IPS-20b (cell line): ENCODE measurements around the gene APOO.

Source experiments
- H3K27ac ChIP-seq: one replicate; pipeline ENCODE4 v1.5.1; 2013; ENCODE audit warnings: low read length
- H3K27me3 ChIP-seq: 2 replicates; pipeline ENCODE4 v1.6.1; 2013; ENCODE audit warnings: mild to moderate bottlenecking, low read length, inconsistent platforms; ENCODE audit not compliant: insufficient read depth
- H3K36me3 ChIP-seq: 2 replicates; pipeline ENCODE4 v1.6.1; 2013; ENCODE audit warnings: low read depth, mild to moderate bottlenecking, inconsistent platforms, low read length, moderate library complexity; ENCODE audit not compliant: insufficient read depth
- H3K4me1 ChIP-seq: 2 replicates; pipeline ENCODE4 v1.6.1; 2013; ENCODE audit warnings: mild to moderate bottlenecking, control low read depth, inconsistent platforms, low read length, moderate library complexity; ENCODE audit not compliant: insufficient read depth
- H3K4me3 ChIP-seq: 2 replicates; pipeline ENCODE4 v1.5.1; 2013; ENCODE audit warnings: mild to moderate bottlenecking, low read length, inconsistent platforms
- H3K9ac ChIP-seq: 2 replicates; pipeline ENCODE4 v1.6.1; 2013; ENCODE audit warnings: low read depth, mild to moderate bottlenecking, inconsistent platforms, low read length, moderate library complexity
- H3K9me3 ChIP-seq: 2 replicates; pipeline ENCODE4 v1.6.1; 2013; ENCODE audit warnings: mild to moderate bottlenecking, low read depth, low read length, inconsistent platforms; ENCODE audit not compliant: insufficient read depth

APOO gene

DNA sequence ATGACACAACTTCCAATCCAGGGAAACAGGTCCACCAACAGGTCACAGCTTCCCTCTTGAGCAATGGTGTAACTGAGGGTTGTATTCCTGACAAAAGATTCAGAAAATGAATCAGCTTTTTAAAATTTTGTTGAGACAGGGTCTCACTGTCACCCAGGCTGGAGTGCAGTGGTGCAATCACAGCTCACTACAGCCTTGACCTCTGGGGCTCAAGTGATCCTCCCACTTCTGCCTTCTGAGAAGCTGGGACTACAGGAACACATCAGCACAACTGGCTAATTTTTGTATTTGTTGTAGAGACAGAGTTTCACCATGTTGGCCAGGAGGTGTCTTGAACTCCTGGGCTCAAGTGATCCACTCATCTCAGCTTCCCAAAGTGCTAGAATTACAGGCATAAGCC is 81.1 kb downstream of the APOO start:
- Histone ChIP-seq H3K9ac (no peak overlapping the region), H3K4me3 (no peak overlapping the region), H3K9me3 (no peaks in the 10 kb centered on the region), H3K27ac (no peak overlapping the region), H3K4me1 (no peaks in the 10 kb centered on the region), H3K27me3 (no peaks in the 10 kb centered on the region), H3K36me3 (no peaks in the 10 kb centered on the region)

DNA sequence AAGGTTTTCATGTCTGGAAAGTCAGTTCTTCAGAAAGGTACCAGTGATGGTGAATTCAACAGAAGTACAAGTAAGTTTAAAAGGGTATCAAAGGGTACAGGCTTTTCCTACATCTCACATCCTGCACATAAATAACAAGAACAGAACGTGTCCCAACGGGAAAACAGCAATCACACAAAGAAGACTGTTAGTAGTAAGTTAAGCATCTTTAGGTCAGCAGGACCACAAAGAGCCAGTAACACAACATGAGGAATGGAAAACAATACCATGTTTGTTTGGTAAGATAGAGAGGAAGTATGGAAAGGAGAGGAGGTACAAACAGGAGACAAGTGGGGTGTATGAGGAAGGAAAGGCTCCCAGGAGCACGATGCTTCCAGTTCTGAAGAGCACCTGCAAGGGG is 81.5 kb downstream of the APOO start:
- H3K4me1 ChIP-seq = no peaks in the 10 kb centered on the region
- H3K27ac ChIP-seq = no peak overlapping the region
- H3K4me3 ChIP-seq = no peak overlapping the region
- no peaks in the 10 kb centered on the region for H3K36me3 ChIP-seq
- H3K27me3 ChIP-seq = no peaks in the 10 kb centered on the region
- no peaks in the 10 kb centered on the region for H3K9me3 ChIP-seq
- no peak overlapping the region for H3K9ac ChIP-seq

DNA sequence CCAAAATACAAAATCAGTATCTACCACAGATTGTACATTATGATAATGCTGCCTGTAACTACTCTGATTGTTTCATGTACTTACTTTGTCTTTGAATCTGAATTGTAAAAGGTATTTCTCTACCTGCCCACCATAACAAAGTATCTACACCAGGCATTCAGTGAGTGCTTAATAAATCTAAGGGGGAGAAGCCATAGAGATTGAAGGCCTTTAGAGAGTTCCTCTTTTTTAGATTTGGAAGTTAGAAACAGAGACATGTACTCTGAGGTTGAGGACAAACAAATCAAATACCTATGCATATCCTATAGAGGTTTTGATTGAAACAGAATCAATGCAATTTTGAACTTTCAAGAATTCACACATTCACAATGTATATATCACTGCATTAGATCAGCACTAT is 82.1 kb downstream of the APOO start:
- no peak overlapping the region for H3K4me3 ChIP-seq
- H3K27me3 ChIP-seq = no peaks in the 10 kb centered on the region
- no peaks in the 10 kb centered on the region for H3K9me3 ChIP-seq
- no peaks in the 10 kb centered on the region for H3K4me1 ChIP-seq
- H3K9ac ChIP-seq = no peak overlapping the region
- no peaks in the 10 kb centered on the region for H3K36me3 ChIP-seq
- H3K27ac ChIP-seq = no peak overlapping the region

DNA sequence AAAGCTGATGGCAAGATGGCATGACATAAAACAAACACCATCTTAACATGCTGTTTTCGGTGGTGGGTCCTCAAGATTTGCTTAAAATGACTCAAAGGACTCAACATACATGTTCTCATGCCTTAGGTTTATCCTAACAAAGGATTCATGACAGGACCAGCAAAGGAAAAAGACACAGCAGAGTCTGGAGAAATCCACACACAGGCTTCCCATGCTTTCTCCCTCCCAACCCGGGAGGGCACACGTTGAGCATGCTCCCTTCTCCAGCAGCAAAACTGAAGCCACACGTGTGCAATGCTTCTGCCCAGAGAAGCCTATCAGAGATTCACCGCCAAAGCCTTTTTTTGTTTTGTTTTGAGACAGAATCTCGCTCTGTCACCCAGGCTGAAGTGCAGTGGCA is 84.9 kb downstream of the APOO start:
- H3K4me1 ChIP-seq = no peaks in the 10 kb centered on the region
- no peaks in the 10 kb centered on the region for H3K36me3 ChIP-seq
- no peak overlapping the region for H3K4me3 ChIP-seq
- no peaks in the 10 kb centered on the region for H3K9me3 ChIP-seq
- no peaks in the 10 kb centered on the region for H3K27me3 ChIP-seq
- no peak overlapping the region for H3K27ac ChIP-seq
- no peak overlapping the region for H3K9ac ChIP-seq

DNA sequence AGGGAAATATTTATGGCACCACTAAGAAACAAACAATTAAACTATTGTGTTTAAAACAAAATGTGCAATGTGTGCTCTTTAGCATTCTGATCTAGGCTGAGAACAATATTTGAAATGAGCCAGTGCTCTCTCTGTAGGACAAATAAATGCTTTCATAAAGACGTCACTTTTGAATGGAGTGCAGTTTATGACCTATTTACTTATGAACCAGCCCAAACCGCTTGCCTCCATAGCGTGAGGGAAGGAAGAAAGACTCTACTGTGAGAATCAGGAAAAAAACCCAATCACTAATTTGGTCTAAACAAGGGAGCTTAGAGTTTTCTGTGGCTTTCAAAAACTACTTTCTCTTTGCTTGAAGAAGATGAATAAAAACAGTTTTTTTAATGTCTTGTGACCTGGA is 85.3 kb downstream of the APOO start:
- no peaks in the 10 kb centered on the region for H3K36me3 ChIP-seq
- no peaks in the 10 kb centered on the region for H3K27me3 ChIP-seq
- no peaks in the 10 kb centered on the region for H3K4me1 ChIP-seq
- no peaks in the 10 kb centered on the region for H3K9me3 ChIP-seq
- no peak overlapping the region for H3K4me3 ChIP-seq
- H3K9ac ChIP-seq = no peak overlapping the region
- no peak overlapping the region for H3K27ac ChIP-seq

DNA sequence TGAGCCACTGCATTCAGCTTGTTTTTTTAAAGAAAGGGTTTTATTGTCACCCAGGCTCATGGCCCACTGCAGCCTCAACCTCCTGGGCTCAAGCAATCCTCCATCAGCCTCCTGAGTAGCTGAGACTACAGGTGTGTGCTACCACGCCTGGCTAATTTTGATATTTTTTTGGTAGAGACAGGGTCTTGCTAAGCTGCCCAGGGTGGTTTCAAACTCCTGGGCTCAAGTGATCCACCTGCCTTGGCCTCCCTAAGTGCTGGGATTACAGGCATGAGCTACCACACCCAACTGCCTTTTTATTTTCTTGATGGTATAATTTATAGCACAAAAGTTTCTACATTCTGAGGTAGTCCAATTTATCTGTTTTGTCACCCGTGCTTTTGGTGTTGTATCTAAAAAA is 85.9 kb downstream of the APOO start:
- H3K9ac ChIP-seq = no peak overlapping the region
- no peaks in the 10 kb centered on the region for H3K4me1 ChIP-seq
- no peak overlapping the region for H3K27ac ChIP-seq
- no peaks in the 10 kb centered on the region for H3K36me3 ChIP-seq
- no peaks in the 10 kb centered on the region for H3K9me3 ChIP-seq
- no peaks in the 10 kb centered on the region for H3K27me3 ChIP-seq
- H3K4me3 ChIP-seq = no peak overlapping the region

DNA sequence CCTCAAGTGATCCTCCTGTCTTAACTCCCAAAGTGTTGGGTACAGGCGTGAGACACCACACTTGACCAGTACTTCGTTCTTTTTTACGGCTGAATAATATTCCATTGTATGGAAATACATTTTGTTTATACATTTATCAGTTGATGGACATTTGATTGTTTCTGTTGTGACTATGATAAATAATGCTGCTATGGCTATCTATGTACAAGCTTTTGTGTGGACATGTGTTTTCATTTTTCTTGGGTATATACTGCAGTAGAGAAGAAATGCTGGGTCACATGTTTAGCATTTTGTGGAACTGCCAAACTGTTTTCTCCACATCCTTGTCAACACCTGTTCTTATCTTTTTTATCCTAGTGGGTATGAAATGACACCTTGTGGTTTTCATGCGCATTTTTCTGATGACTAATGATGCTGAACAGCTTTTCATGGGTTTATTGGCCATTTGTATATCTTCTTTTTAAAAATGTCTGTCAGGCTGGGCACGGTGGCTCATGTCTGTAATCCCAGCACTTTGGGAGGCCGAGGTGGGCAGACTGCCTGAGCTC is 87.4 kb downstream of the APOO start:
- Histone ChIP-seq H3K36me3 (no peaks in the 10 kb centered on the region), H3K27ac (no peak overlapping the region), H3K9ac (no peak overlapping the region), H3K4me3 (no peak overlapping the region), H3K27me3 (no peaks in the 10 kb centered on the region), H3K9me3 (no peaks in the 10 kb centered on the region), H3K4me1 (no peaks in the 10 kb centered on the region)

DNA sequence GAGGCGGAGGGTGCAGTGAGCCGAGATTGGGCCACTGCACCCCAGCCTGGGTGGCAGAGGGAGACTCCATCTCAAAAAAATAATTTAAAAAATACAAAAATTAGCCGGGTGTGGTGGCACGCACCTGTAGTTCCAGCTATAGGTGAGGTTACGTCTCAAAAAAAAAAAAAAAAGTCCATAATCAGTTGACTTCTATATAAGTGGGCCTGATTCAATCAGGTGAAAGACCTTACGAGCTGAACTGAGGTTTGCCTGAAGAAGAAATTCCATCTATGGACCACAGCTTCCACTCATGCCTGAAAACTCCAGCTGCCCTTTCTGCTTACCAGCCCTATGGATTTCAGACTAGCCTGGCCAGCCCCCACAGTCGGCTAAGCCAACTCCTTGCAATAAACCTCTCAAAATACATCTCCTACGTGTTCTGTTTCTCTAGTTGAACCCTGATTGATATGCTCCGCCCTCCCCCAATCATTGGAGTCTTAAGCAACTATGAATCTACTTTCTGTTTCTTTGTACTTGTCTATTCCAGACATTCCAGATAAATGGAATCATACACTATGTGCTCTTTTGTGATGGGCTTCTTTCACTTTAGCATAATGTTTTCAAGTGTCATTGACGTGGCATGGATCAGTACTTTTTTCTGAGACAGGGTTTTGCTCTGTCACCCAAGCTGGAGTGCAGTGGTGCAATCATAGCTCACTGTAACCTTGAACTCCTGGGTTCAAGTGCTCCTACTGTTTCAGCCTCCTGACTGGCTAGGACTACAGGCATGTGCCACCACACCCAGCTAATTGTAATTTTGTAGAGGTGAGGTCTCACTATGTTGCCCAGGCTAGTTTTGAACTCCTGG is 88.1 kb downstream of the APOO start:
- H3K27ac ChIP-seq = no peak overlapping the region
- no peaks in the 10 kb centered on the region for H3K9me3 ChIP-seq
- no peaks in the 10 kb centered on the region for H3K4me1 ChIP-seq
- no peaks in the 10 kb centered on the region for H3K27me3 ChIP-seq
- no peaks in the 10 kb centered on the region for H3K36me3 ChIP-seq
- H3K9ac ChIP-seq = no peak overlapping the region
- no peak overlapping the region for H3K4me3 ChIP-seq

DNA sequence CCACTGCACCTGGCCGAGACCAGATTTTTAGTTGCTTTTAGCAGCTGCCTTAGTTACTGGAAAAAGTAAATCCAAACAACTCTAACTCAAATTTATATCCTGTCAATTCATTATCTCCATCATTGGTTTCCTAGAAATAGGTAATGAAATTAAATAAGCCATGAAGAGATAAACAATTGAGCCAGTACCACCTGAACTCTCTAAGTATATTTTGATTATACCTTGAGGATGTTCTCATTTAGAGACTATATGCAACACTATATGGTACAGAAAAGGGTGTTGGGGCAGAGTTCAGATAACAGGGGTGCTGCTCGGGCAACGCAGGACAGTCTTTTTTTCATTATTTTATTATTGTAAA is 89.8 kb downstream of the APOO start:
- Histone ChIP-seq H3K4me3 (no peak overlapping the region), H3K9me3 (no peaks in the 10 kb centered on the region), H3K27me3 (no peaks in the 10 kb centered on the region), H3K4me1 (no peaks in the 10 kb centered on the region), H3K9ac (no peak overlapping the region), H3K36me3 (no peaks in the 10 kb centered on the region), H3K27ac (no peak overlapping the region)

DNA sequence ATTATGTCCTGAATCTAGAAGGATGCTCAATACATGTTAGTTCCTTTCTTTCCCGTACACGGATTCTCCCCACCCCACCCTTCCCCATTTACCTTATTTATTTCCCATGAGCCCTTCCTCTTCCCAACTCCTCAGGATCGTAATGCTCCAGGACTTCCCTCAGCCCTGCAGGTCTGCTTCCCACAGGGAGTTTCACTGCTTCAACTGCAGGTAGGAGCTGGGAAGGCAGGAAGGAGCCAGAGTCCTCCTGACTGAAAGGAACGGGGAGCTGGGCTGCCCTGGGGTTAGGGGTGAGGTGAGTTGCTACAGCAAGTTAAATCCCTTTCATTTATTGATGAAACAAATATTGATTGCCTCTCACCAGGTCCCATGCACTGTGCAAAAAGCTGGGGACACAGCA is 91.6 kb downstream of the APOO start:
- no peak overlapping the region for H3K9ac ChIP-seq
- H3K27ac ChIP-seq = no peak overlapping the region
- H3K4me3 ChIP-seq = no peak overlapping the region
- no peaks in the 10 kb centered on the region for H3K9me3 ChIP-seq
- H3K36me3 ChIP-seq = no peaks in the 10 kb centered on the region
- no peaks in the 10 kb centered on the region for H3K27me3 ChIP-seq
- H3K4me1 ChIP-seq = no peaks in the 10 kb centered on the region

DNA sequence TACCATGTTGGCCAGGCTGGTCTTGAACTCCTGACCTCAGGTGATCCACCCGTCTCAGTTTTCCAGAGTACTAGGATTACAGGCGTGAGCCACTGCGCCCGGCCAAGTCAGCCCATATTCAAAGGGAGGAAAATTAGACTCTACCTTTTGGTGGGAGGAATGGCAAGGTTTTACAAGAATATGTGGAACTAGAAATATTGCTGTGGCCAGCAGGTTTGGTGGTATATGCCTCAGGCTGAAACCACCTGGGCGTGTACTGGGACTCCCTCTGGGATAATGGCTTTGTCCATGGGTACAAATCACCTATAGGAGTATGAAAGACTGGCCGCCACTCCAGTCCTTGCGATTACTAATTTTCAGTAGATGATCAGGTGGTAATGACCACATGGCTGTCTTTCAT is 92.4 kb downstream of the APOO start:
- H3K9ac ChIP-seq = no peak overlapping the region
- no peaks in the 10 kb centered on the region for H3K9me3 ChIP-seq
- H3K4me1 ChIP-seq = no peaks in the 10 kb centered on the region
- H3K27me3 ChIP-seq = no peaks in the 10 kb centered on the region
- H3K4me3 ChIP-seq = no peak overlapping the region
- no peaks in the 10 kb centered on the region for H3K36me3 ChIP-seq
- no peak overlapping the region for H3K27ac ChIP-seq

DNA sequence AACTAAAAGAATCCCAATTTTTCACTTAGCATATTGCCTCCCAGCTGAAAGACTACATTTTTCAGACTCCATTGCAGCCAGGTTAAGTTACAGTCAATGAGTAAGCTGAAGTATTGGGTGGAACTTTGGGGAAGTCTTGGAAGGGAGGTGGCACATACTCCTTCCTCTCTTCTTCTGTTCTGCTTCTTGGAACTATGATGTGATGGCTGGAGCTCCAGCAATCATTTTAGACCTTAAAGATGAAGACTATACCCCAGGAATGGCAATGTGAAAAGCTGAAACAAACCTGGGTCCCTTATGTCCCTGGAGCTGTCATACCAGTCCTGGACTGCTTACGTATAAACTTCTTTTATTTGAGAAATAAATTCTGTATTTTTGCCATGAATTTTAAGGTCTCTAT is 93.9 kb downstream of the APOO start:
- H3K4me1 ChIP-seq = no peaks in the 10 kb centered on the region
- H3K9me3 ChIP-seq = no peaks in the 10 kb centered on the region
- no peaks in the 10 kb centered on the region for H3K36me3 ChIP-seq
- H3K27me3 ChIP-seq = no peaks in the 10 kb centered on the region
- no peak overlapping the region for H3K27ac ChIP-seq
- no peak overlapping the region for H3K4me3 ChIP-seq
- H3K9ac ChIP-seq = no peak overlapping the region
